ENCODE measurements around the gene CDK6.

DNA sequence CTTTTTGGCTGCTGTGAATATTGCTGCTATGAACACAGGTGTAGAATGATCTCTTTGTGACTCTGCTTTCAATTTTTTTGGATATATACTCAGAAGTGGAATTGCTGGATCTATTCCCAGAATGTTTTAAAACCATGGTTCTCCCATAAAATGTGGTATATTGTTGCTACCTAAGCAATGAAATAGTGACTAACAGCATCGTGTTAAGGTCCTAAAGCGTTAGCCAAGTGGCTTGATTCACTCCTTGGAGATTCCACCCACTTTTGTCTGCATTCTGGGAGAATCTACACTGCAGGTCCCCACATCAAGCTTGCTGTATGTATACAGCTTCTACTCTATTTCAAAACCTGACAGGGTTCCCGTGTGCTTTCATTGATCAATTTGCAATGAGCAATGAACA is 105.6 kb downstream of the CDK6 start:
- TF ChIP-seq, protein P1, sequence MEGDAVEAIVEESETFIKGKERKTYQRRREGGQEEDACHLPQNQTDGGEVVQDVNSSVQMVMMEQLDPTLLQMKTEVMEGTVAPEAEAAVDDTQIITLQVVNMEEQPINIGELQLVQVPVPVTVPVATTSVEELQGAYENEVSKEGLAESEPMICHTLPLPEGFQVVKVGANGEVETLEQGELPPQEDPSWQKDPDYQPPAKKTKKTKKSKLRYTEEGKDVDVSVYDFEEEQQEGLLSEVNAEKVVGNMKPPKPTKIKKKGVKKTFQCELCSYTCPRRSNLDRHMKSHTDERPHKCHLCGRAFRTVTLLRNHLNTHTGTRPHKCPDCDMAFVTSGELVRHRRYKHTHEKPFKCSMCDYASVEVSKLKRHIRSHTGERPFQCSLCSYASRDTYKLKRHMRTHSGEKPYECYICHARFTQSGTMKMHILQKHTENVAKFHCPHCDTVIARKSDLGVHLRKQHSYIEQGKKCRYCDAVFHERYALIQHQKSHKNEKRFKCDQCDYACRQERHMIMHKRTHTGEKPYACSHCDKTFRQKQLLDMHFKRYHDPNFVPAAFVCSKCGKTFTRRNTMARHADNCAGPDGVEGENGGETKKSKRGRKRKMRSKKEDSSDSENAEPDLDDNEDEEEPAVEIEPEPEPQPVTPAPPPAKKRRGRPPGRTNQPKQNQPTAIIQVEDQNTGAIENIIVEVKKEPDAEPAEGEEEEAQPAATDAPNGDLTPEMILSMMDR (IDR thresholded peaks at IDR 0.05; ENCODE audit: low read depth, low read length, missing input control), result no peak
- no peak for TF ChIP-seq RAD21 (IDR thresholded peaks at IDR 0.05)
- TF ChIP-seq, protein P2, sequence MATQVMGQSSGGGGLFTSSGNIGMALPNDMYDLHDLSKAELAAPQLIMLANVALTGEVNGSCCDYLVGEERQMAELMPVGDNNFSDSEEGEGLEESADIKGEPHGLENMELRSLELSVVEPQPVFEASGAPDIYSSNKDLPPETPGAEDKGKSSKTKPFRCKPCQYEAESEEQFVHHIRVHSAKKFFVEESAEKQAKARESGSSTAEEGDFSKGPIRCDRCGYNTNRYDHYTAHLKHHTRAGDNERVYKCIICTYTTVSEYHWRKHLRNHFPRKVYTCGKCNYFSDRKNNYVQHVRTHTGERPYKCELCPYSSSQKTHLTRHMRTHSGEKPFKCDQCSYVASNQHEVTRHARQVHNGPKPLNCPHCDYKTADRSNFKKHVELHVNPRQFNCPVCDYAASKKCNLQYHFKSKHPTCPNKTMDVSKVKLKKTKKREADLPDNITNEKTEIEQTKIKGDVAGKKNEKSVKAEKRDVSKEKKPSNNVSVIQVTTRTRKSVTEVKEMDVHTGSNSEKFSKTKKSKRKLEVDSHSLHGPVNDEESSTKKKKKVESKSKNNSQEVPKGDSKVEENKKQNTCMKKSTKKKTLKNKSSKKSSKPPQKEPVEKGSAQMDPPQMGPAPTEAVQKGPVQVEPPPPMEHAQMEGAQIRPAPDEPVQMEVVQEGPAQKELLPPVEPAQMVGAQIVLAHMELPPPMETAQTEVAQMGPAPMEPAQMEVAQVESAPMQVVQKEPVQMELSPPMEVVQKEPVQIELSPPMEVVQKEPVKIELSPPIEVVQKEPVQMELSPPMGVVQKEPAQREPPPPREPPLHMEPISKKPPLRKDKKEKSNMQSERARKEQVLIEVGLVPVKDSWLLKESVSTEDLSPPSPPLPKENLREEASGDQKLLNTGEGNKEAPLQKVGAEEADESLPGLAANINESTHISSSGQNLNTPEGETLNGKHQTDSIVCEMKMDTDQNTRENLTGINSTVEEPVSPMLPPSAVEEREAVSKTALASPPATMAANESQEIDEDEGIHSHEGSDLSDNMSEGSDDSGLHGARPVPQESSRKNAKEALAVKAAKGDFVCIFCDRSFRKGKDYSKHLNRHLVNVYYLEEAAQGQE (IDR thresholded peaks at IDR 0.05), result no peak
- TF ChIP-seq EGR1 (IDR thresholded peaks at IDR 0.05; ENCODE audit: low read depth in 2 of 2), result no peak

Data from liver (tissue), 3 donors.